ENCODE data around the gene SIRT7.

GRCh38 chr17:81966343-81967243 is 48.6 kb upstream of the SIRT7 start:
- TF ChIP-seq EZH2 (IDR thresholded peaks at IDR 0.05; ENCODE audit: borderline replicate concordance, low read length) (no peak), CTCF (conservative IDR thresholded peaks at IDR 0.05 in 1 of 2, IDR thresholded peaks at IDR 0.05 in 1 of 2; ENCODE audit: extremely low read depth in 1 of 2, insufficient read depth in 1 of 2, low read depth in 1 of 2, low read length in 2 of 2) (no peak)

All from mammary epithelial cell (primary cell).